Measurements from ENCODE around the gene BTBD7. TPM values are rescaled to one million over a fixed set of nuclear protein-coding genes. Genes with fewer than 3 reads are reported as not detected.
A peak's percentile ranks its signal among the peaks of the same experiment; 100 is the strongest.

The BTBD7 gene
- total and polyA plus RNA-seq, 7 experiments from 2014 or later = 7.5 to 31.7 (median 25.6) TPM

DNA sequence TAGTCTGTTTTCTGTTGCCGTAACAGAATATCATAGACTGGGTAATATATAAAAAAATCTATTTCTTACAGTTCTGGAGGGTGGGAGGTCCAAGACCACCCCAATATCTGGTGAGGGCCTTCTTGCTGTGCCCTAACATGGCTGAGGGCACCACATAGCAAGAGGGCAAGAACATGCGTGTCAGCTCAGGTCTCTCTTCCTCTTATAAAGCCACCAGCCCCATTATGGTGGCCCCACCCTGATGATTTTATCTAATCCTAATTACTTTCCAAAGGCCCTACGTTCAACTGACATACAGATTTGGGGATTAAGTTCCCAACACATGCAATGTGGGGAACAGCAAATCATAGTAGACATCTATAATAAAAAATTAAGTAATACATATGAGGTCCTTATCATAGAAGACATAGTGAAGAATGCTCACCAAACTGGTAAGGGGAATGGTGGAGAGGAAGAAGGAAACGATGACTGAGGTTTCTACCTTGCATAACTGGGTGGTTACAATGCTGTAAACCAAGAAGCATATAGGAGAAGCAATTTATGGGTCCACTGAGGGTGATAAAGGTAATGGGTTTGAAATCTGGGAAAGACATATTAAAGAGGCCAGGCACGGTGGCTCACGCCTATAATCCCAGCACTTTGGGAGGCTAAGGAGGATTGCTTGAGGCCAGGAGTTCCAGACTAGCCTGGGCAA, 27.0 kb downstream of the BTBD7 start:
- no peak overlapping the region for H3K27ac Mint-ChIP-seq
- no peak overlapping the region for H3K4me3 ChIP-seq (ENCODE audit: low read length)
- H3K27me3 Mint-ChIP-seq = no peaks in the 10 kb centered on the region
- H3K4me3 Mint-ChIP-seq = no peak overlapping the region
- no peak overlapping the region for H3K27ac ChIP-seq (ENCODE audit: low read depth, low read length)
- H3K9me3 Mint-ChIP-seq = no peaks in the 10 kb centered on the region
- POLR2A ChIA-PET = no interaction called here
- DNase-seq (no peak), ATAC-seq (peak; percentile 59)
- no peaks in the 10 kb centered on the region for H3K36me3 ChIP-seq (ENCODE audit: control insufficient read depth in 2 of 3, insufficient read depth in 3 of 3, low read length in 3 of 3)
- intact Hi-C loops (cut with micrococcal nuclease) = no loop called here
- peaks cover 5 to 65% (median 48%) of the 10 kb centered on the region in 7 donors for H3K4me1 Mint-ChIP-seq
- H3K27me3 ChIP-seq (ENCODE audit: control insufficient read depth in 2 of 2, insufficient read depth in 2 of 2, low read length in 2 of 2) = no peaks in the 10 kb centered on the region
- no peaks in the 10 kb centered on the region for H3K4me1 ChIP-seq (ENCODE audit: control insufficient read depth in 2 of 2, insufficient read depth in 2 of 2, low read length in 2 of 2)
- peaks cover 0 to 15% (median 0%) of the 10 kb centered on the region in 5 donors for H3K36me3 Mint-ChIP-seq
- CTCF ChIA-PET = no interaction called here
- no peaks in the 10 kb centered on the region for H3K9me3 ChIP-seq (ENCODE audit: control insufficient read depth in 2 of 3, low read length in 3 of 3)

- CTCF ChIA-PET = no interaction called here
- no peaks in the 10 kb centered on the region for H3K9me3 Mint-ChIP-seq
- H3K27me3 Mint-ChIP-seq = no peaks in the 10 kb centered on the region
- Histone ChIP-seq H3K36me3 (ENCODE audit: control insufficient read depth in 2 of 3, insufficient read depth in 3 of 3, low read length in 3 of 3) (no peaks in the 10 kb centered on the region), H3K4me3 (ENCODE audit: low read length) (no peak overlapping the region), H3K27ac (ENCODE audit: low read depth, low read length) (no peak overlapping the region), H3K4me1 (ENCODE audit: control insufficient read depth in 2 of 2, insufficient read depth in 2 of 2, low read length in 2 of 2) (no peaks in the 10 kb centered on the region), H3K9me3 (ENCODE audit: control insufficient read depth in 2 of 3, low read length in 3 of 3) (no peaks in the 10 kb centered on the region), H3K27me3 (ENCODE audit: control insufficient read depth in 2 of 2, insufficient read depth in 2 of 2, low read length in 2 of 2) (no peaks in the 10 kb centered on the region)
- ATAC-seq = no peak
- POLR2A ChIA-PET = no interaction called here
- intact Hi-C loops (cut with micrococcal nuclease) = no loop called here
- no peak overlapping the region for H3K27ac Mint-ChIP-seq
- peaks cover 0 to 17% (median 4%) of the 10 kb centered on the region in 5 donors for H3K36me3 Mint-ChIP-seq
- no peak for DNase-seq
- no peak overlapping the region for H3K4me3 Mint-ChIP-seq
- H3K4me1 Mint-ChIP-seq = peaks cover 5 to 68% (median 49%) of the 10 kb centered on the region in 7 donors
Measured at GRCh38 chr14:93304771-93305170, 28.1 kb downstream of the BTBD7 start.

GRCh38 chr14:93303659-93304058, 29.2 kb downstream of the BTBD7 start:
- CTCF ChIA-PET = no interaction called here
- no peaks in the 10 kb centered on the region for H3K36me3 ChIP-seq (ENCODE audit: control insufficient read depth in 2 of 3, insufficient read depth in 3 of 3, low read length in 3 of 3)
- DNase-seq = no peak
- no peak for ATAC-seq
- no peak overlapping the region for H3K4me3 ChIP-seq (ENCODE audit: low read length)
- H3K27me3 Mint-ChIP-seq = no peaks in the 10 kb centered on the region
- no peaks in the 10 kb centered on the region for H3K27me3 ChIP-seq (ENCODE audit: control insufficient read depth in 2 of 2, insufficient read depth in 2 of 2, low read length in 2 of 2)
- intact Hi-C loops (cut with micrococcal nuclease) = no loop called here
- no peaks in the 10 kb centered on the region for H3K4me1 ChIP-seq (ENCODE audit: control insufficient read depth in 2 of 2, insufficient read depth in 2 of 2, low read length in 2 of 2)
- H3K27ac Mint-ChIP-seq = peak overlapping the region in 1 of 9 donors; percentile 62
- POLR2A ChIA-PET = no interaction called here
- H3K27ac ChIP-seq (ENCODE audit: low read depth, low read length) = no peak overlapping the region
- H3K9me3 ChIP-seq (ENCODE audit: control insufficient read depth in 2 of 3, low read length in 3 of 3) = no peaks in the 10 kb centered on the region
- peaks cover 0 to 12% (median 4%) of the 10 kb centered on the region in 5 donors for H3K36me3 Mint-ChIP-seq
- peaks cover 5 to 66% (median 52%) of the 10 kb centered on the region in 7 donors for H3K4me1 Mint-ChIP-seq
- no peak overlapping the region for H3K4me3 Mint-ChIP-seq
- no peaks in the 10 kb centered on the region for H3K9me3 Mint-ChIP-seq

GRCh38 chr14:93302688-93303581, 29.9 kb downstream of the BTBD7 start:
- ATAC-seq = no peak

GRCh38 chr14:93301821-93302447, 30.9 kb downstream of the BTBD7 start:
- ChIA-PET CTCF (interaction anchor here (0.8 kb wide), 1 partner anchor 123 kb away, joined by 3 read pairs; no protein-coding TSS in a partner anchor), POLR2A (no interaction called here)
- Histone ChIP-seq H3K27ac (ENCODE audit: low read depth, low read length) (no peak overlapping the region), H3K9me3 (ENCODE audit: control insufficient read depth in 2 of 3, low read length in 3 of 3) (no peaks in the 10 kb centered on the region), H3K4me3 (ENCODE audit: low read length) (no peak overlapping the region), H3K4me1 (ENCODE audit: control insufficient read depth in 2 of 2, insufficient read depth in 2 of 2, low read length in 2 of 2) (no peaks in the 10 kb centered on the region), H3K27me3 (ENCODE audit: control insufficient read depth in 2 of 2, insufficient read depth in 2 of 2, low read length in 2 of 2) (no peaks in the 10 kb centered on the region), H3K36me3 (ENCODE audit: control insufficient read depth in 2 of 3, insufficient read depth in 3 of 3, low read length in 3 of 3) (no peaks in the 10 kb centered on the region)
- no peak overlapping the region for H3K4me3 Mint-ChIP-seq
- no peaks in the 10 kb centered on the region for H3K27me3 Mint-ChIP-seq
- intact Hi-C loops (cut with micrococcal nuclease) = no loop called here
- H3K36me3 Mint-ChIP-seq = peaks cover 0 to 9% (median 4%) of the 10 kb centered on the region in 5 donors
- ATAC-seq (no peak), DNase-seq (no peak)
- H3K27ac Mint-ChIP-seq = no peak overlapping the region
- H3K4me1 Mint-ChIP-seq = peaks cover 5 to 64% (median 47%) of the 10 kb centered on the region in 7 donors
- H3K9me3 Mint-ChIP-seq = no peaks in the 10 kb centered on the region

More at GRCh38 chr14:93302688-93303581, 29.9 kb downstream of the BTBD7 start:
- peaks cover 0 to 12% (median 4%) of the 10 kb centered on the region in 5 donors for H3K36me3 Mint-ChIP-seq
- Histone ChIP-seq H3K4me3 (ENCODE audit: low read length) (no peak overlapping the region), H3K27ac (ENCODE audit: low read depth, low read length) (no peak overlapping the region), H3K36me3 (ENCODE audit: control insufficient read depth in 2 of 3, insufficient read depth in 3 of 3, low read length in 3 of 3) (no peaks in the 10 kb centered on the region), H3K9me3 (ENCODE audit: control insufficient read depth in 2 of 3, low read length in 3 of 3) (no peaks in the 10 kb centered on the region), H3K27me3 (ENCODE audit: control insufficient read depth in 2 of 2, insufficient read depth in 2 of 2, low read length in 2 of 2) (no peaks in the 10 kb centered on the region), H3K4me1 (ENCODE audit: control insufficient read depth in 2 of 2, insufficient read depth in 2 of 2, low read length in 2 of 2) (no peaks in the 10 kb centered on the region)
- H3K27ac Mint-ChIP-seq = no peak overlapping the region
- H3K4me1 Mint-ChIP-seq = peaks cover 5 to 66% (median 52%) of the 10 kb centered on the region in 7 donors
- no peak overlapping the region for H3K4me3 Mint-ChIP-seq
- H3K9me3 Mint-ChIP-seq = no peaks in the 10 kb centered on the region
- POLR2A ChIA-PET = no interaction called here
- H3K27me3 Mint-ChIP-seq = no peaks in the 10 kb centered on the region
- no peak for DNase-seq
- intact Hi-C loops (cut with micrococcal nuclease) = no loop called here
- CTCF ChIA-PET = interaction anchor here (0.8 kb wide), 1 partner anchor 124 kb away, joined by 3 read pairs; no protein-coding TSS in a partner anchor

DNA sequence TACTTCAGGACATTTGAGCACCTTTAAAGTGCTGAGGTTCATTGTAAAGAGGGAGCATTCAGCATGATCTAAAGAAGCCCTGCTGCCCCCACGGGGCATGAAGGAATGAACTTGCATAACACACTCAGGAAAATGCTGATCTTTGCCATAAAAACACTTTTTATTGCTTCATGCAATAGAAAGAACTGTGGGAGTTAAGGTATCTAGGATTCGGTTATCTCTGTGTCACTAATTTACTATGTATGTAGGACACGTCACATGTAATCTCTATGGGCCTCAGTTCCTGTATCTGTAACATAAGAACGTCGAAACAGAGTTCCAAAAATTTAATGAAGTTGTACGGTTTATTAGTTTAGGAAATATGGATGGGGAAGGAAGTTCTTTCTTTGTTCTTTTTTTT, 33.0 kb downstream of the BTBD7 start:
- ChIA-PET CTCF (no interaction called here), POLR2A (no interaction called here)
- intact Hi-C loops (cut with micrococcal nuclease) = no loop called here
- H3K4me1 Mint-ChIP-seq = peaks cover 2 to 58% (median 40%) of the 10 kb centered on the region in 7 donors
- peaks cover 0 to 13% (median 8%) of the 10 kb centered on the region in 5 donors for H3K36me3 Mint-ChIP-seq
- H3K27ac Mint-ChIP-seq = no peak overlapping the region
- DNase-seq (no peak), ATAC-seq (no peak)
- H3K9me3 ChIP-seq (ENCODE audit: control insufficient read depth in 2 of 3, low read length in 3 of 3) = no peaks in the 10 kb centered on the region
- no peaks in the 10 kb centered on the region for H3K9me3 Mint-ChIP-seq
- H3K27me3 Mint-ChIP-seq = no peaks in the 10 kb centered on the region
- H3K4me3 ChIP-seq (ENCODE audit: low read length) = no peak overlapping the region
- H3K36me3 ChIP-seq (ENCODE audit: control insufficient read depth in 2 of 3, insufficient read depth in 3 of 3, low read length in 3 of 3) = no peaks in the 10 kb centered on the region
- H3K4me1 ChIP-seq (ENCODE audit: control insufficient read depth in 2 of 2, insufficient read depth in 2 of 2, low read length in 2 of 2) = no peaks in the 10 kb centered on the region
- no peaks in the 10 kb centered on the region for H3K27me3 ChIP-seq (ENCODE audit: control insufficient read depth in 2 of 2, insufficient read depth in 2 of 2, low read length in 2 of 2)
- H3K4me3 Mint-ChIP-seq = no peak overlapping the region
- no peak overlapping the region for H3K27ac ChIP-seq (ENCODE audit: low read depth, low read length)
